GM19043 (cell line): ENCODE measurements around the gene MRM3.
A peak's percentile ranks its signal among the peaks of the same experiment; 100 is the strongest.
"Not testable (repeated sequence)": the region's sequence is repeated elsewhere in the genome, so short reads cannot be mapped to it uniquely, and the experiment has no call there.

Source experiments
- ATAC-seq: cut with Tn5 transposase; IDR thresholded peaks from one replicate; pipeline ENCODE4 v1.9.1; 2021; ENCODE audit warnings: low read depth; ENCODE audit not compliant: unreplicated experiment

MRM3 gene, protein sequence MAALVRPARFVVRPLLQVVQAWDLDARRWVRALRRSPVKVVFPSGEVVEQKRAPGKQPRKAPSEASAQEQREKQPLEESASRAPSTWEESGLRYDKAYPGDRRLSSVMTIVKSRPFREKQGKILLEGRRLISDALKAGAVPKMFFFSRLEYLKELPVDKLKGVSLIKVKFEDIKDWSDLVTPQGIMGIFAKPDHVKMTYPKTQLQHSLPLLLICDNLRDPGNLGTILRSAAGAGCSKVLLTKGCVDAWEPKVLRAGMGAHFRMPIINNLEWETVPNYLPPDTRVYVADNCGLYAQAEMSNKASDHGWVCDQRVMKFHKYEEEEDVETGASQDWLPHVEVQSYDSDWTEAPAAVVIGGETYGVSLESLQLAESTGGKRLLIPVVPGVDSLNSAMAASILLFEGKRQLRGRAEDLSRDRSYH

DNA sequence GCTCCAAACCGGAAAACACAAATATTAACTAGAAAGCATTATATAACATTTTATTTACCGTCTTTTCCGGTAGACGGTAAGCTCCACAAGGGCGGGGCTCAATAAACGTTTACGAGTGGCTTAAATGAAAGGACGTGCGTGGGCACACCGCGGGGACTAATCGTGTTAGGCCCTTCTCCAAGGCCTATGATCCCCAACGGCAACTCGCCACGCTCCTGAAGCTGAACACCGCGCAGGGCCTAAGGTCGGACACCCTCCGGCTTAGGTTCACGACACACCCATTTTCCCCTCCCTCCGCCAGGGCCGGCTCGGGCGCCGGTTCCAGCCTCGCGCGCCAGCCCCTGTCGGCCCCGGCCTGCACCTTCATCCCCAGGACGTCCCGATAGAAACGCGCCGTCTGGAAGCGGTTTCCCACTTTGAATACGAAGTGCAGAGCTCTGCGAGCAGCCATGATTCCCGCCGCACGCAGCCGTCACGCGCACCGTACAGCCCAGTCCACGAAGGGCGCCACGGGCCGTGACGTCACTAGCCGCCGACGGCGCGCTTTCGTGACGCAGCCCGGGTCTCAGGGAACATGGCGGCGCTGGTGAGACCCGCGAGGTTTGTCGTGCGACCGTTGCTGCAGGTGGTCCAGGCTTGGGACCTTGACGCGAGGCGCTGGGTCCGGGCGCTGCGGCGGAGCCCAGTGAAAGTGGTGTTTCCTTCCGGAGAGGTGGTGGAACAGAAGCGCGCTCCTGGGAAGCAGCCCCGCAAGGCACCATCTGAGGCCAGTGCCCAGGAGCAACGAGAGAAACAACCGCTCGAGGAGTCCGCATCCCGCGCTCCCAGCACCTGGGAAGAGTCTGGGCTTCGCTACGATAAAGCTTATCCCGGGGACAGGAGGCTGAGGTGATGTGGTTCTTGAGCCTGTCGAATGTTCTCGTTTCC, at the start of gene MRM3, which contains the start of gene GLOD4:
Gene MRM3 (plus strand): TSS at position 549 of the 927 bp plus-strand sequence. CDS start 26 bp downstream, at position 575.
Gene GLOD4 (minus strand): TSS at position 476 of the 927 bp plus-strand sequence. CDS start 25 bp downstream, at position 451.
- peak; percentile 79 for ATAC-seq

DNA sequence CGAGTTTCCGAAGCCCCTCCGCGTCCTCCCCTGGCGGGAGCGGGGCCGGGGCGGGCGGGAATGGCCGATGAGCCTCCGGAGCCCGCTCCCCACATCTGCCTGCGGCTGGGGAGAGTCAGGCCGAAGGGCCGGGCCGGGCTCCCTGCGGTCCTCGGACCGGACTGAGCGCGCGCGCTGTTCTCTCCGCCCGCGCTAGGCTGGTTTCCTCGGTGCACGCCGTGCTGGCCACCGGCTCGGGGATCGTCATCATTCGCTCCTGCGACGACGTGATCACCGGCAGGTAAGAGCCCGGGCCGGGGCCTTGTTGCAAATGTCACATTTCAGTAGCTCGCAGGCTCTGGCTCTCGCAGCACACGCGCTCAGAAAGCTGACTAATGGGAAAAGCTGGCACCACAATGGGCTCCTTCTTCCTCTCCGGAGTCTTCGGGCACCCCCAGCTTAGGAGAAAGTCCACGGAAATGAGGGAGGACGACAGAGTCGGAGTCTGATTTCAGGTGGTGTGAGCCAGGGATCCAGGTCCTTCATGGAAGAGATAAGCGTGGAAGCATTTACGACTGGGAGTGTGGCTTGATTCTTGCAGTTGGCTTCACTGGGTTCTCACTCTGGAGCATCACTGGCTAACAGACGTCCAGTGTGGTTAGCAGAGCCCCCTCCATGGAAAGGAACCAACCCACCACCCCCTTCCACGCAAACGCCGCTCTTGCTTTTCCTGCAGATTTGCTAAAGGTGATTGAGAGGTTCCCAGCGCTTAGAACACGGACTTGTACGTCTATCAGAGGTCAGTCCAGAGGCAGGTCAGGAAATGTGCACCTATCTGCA, 49.0 kb upstream of the MRM3 start:
- no peak for ATAC-seq

DNA sequence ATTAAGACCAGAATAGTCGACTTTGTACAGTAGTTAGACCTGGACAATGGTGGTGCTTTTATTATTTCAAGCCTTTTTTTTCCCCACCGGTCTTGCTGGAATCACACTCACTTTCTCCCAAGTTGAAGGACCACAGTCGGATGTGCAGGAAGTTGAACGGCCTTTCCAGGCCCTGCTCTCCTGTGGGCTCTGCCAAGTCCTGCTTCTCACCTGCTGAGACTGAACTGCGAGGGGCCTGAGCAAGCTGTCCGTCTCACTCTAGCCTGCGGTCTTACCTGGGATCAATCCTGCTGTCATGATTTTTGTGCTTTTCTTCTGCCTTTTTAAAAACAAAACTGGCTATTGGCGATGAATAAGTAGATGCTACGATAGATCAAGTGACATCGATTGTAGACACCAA, 48.4 kb upstream of the MRM3 start:
- ATAC-seq, result no peak

DNA sequence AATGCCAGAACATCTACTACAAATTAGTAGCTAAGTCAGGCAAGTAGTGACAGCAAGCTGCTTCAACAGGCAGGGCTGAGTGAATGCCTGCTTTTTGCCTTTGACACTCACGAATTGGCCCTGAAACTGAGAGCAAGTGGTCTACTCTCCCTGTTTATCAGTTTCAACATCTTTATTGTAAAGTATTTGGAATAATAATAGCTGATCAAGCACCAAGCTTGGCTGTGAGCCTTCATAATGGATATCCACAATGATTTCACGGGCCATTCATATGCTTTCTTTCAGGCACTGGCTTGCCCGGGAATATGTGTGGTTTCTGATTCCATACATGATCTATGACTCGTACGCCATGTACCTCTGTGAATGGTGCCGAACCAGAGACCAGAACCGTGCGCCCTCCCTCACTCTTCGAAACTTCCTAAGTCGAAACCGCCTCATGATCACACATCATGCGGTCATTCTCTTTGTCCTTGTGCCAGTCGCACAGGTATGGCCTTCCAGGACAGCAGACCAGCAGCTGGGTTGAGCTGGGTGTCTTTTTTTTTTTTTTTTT, 44.5 kb upstream of the MRM3 start:
- no peak for ATAC-seq

DNA sequence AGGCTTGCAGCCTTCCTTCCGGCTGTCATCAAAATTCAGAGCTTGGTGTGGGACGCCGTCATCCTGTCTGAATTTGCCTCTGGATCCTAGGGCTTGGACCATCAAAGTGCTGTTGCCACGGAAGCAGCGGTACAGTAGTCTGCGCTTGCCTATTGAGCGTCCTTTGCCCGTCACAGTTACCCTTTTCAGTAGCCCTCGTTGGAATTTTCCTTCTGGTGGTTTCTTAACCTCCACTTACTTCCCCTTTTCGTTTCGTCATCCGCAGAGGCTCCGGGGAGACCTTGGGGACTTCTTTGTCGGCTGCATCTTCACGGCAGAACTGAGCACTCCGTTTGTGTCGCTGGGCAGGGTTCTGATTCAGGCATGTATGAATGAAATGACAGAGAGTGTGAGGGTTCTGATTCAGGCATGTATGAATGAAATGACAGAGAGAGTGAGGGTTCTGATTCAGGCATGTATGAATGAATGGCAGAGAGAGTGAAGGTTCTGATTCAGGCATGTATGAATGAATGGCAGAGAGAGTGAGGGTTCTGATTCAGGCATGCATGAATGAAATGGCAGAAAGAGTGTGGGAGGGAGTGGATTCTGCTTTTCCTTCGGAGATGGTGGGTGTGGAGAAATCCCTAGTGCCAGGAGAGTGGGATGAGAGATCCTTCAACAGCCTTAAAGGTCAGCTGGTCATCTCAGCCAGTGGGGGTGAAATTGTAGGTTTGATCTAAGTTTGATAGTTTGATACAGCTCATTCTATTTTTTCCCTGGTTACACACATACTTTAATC, 41.7 kb upstream of the MRM3 start:
- ATAC-seq, result no peak

DNA sequence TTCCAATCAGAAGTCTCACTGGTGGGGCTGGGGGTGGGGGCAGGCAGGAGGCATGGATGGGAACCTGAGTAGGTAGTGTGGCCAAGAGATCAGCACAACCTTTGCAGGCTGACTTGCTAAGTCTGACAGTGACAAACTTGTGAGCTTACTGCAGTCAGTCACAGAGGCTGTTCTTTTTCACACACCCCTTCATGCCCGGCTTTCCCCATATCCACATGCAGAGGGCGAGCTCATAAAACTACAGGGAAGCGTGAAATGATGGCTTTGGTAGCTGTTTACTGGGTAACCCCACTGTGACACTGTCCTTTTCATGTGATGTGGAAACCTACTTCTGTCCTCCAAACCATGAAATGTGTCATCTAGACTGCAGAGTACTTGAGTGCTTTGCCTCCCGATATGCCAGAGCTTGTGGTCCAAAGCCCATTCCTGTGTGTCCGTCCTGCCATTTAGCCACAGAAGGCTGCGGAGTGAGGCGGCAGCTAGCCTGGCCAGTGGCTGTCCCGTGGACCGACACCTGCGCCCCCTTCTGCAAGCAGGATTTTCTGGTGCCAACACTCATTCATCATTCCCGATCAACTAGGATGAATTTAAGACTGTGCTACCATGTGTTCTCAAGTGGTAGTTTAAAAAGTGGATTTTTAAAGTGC, 39.9 kb upstream of the MRM3 start:
- no peak for ATAC-seq

DNA sequence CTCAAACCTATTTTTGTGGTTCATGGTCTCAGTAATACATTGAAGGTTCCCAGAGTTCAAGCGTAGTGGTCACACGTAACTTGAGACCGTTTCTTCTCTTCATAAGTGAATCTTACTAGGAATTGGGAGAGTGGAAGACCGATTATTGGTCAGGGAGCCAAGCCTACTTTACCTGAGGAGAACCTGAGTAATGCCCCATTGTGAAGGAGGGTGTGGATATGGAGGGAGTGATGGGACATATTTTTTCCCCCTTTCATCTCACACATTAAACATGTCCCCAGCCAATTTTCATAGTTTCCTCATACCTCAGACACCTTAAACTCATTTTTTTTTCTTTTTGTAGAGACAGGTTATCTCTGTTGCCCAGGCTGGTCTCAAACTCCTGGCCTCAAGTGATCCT, 39.0 kb upstream of the MRM3 start:
- ATAC-seq, result no peak

DNA sequence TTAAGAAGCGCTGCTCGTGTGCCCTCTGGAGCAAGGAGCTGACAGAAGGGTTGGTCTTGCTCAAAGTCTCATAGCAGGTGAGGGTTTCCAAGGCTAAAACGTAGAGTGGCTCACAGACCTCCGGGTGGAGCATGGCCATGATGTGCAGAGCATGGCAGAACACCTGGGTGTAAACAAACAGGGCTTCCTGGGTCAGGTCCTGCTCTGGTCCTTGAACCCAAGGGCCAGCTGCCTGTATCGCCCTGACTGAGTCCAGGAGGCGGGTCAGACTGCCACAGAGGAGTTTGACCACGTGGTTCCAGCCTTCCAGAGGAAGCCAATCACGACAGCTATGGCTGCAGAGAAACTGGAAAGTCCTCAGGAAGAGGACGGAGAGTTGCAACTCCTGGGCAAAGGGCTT, 37.2 kb upstream of the MRM3 start:
- no peak for ATAC-seq

DNA sequence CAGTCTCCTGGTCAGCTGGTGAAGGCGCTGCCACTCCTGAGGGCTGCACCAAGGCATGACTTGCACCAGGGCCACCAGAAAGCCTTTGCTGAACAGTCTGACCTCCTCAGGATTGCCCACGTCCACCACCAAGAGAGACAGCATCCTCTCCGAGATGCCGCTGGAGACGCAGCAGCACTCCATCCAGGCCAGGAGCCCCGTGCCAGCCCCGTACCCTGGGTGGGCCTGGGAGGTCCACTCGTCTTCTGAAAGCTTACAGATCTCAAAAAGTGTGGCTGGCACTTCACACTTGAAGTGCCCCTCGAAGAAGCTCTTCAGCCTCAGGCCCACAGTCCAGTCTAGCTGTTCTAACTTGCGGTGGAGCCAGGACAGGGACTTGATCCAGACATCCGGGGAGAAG, 36.7 kb upstream of the MRM3 start:
- ATAC-seq, result no peak

DNA sequence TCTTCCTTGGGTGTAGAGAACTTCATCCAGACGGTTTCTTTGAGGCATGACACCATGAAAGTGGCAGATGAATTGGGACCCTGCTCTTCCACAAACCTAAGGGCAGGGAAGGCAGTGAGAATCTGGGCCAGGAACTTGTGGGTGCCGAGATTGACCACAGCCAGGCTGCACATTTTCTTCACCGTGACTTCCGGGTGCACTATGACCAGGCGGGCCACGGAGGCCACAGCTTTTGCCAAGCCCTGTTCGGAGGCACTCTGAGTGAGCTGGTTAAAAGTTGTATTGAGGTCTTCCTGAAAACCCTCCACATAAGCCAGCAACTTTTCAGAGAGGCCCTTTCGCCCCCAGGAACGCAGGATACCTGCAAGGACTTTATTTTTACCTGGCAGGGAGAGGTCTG, 36.0 kb upstream of the MRM3 start:
- no peak for ATAC-seq

DNA sequence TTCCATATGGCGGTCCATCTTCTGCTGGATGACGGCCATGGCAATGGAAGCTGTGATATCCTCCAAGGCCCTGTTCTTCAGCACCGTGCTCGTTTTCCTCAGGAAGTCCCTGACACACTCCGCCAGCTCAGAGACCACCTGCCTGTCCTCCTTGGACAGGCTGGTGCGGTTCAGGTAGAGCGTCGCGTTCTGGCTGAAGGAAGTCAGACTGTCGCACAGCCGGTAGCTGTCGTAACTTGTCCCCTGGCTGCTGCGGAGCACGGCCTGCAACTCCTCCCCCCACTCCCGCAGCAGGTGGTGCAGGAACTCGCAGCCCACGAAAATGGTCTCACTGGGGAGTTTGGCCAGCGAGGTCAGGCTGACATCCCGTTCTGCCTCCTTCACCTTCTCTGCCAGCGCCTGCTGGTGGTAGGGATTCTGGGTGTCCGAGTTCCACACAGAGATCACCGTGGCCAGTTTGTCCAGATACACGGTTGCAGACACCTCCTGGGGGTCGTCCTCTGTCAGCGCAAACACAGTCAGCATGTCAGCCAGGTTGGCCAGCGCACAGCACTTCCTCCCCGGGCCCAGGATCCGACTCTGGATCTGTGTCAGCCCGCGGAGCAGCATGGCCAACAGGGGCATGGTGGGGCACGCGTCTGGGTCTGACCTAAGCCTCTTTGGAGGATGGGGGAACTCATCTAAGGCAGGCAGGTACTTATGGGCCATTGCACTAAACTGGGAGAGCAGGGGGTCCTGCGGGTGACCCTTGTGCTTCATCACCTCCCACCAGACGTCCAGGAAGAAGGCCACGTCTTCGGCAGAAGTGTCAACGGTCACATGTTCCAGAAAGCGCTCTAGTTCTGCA, 35.1 kb upstream of the MRM3 start:
- ATAC-seq, result no peak

DNA sequence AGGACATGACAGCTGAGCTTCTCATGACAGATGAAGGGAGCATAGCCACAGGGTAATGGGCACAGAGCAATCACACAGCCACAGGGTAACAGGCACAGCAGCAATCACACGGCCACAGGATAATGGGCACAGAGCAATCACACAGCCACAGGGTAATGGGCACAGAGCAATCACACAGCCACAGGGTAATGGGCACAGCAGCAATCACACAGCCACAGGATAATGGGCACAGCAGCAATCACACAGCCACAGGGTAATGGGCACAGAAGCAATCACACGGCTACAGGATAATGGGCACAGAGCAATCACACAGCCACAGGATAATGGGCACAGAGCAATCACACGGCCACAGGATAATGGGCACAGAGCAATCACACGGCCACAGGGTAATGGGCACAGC, 33.5 kb upstream of the MRM3 start:
- ATAC-seq, result not testable (repeated sequence)

DNA sequence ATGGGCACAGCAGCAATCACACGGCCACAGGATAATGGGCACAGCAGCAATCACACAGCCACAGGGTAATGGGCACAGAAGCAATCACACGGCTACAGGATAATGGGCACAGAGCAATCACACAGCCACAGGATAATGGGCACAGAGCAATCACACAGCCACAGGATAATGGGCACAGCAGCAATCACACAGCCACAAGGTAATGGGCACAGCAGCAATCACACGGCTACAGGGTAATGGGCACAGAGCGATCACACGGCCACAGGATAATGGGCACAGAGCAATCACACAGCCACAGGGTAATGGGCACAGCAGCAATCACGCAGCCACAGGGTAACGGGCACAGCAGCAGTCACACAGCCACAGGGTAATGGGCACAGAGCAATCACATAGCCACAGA, 32.8 kb upstream of the MRM3 start:
- ATAC-seq, result not testable (repeated sequence)

DNA sequence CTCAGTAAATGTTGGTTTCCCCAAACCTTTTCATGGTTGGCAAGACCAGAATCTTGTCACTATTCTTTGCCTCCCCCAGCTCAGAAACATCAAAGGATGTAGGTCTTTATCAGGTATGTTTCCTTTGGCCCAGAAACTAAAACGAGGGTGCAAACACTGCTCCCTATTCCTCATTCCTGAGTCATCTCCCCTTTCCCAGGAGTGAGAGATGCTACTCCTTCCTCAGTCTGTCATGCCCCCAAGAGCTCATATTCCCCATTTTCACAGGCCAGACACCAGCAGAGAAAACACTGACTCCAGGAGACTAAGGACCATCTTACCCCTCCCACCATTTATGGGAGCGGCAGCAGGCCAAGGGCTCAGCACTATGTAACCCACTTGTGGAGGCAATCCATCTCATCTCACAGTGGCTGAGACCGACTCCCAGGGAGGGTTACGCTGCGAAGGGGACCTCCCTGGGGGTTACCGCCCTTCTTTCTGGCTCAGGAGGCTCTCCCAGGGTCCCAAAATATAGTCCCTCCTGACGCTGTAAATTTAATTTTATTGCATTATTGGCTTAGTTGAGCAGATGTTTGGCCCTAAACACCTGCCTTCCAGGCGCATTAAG, 31.6 kb upstream of the MRM3 start:
- no peak for ATAC-seq

DNA sequence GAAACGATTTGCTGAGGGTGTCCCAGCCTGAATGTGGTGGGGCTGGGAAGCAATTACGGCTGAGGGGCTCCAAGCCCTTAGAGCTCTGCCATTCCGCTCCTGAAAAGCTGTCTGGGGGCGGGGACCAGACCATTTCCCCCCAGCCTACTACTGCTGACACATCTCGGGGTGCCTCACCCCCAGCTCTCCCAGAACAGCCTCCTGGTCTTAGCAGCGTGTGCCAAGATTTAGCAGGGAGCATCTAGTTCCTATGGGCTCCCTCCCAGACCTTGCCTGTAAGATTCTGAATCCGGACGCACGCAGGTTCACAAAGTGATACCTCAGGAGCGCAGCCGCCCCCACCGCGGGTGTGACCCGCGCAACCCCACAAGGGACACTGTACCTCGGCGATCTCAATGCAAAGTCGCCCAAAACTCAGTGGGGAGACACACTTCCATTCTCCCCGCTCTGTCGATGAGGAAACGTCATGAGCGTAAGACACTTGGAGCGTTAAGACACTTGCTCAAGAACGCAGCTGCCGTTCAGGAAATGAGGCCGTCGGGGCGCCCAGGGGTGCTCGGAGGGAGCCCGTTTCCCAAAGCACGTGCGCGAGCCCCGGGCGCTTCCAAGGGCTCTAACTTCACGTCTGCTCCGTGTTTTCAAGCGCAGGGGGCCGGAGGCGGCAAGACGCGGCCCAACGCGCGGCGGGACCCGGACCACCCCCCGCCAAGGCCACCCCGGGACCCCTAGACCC, 30.7 kb upstream of the MRM3 start:
- ATAC-seq, result no peak

DNA sequence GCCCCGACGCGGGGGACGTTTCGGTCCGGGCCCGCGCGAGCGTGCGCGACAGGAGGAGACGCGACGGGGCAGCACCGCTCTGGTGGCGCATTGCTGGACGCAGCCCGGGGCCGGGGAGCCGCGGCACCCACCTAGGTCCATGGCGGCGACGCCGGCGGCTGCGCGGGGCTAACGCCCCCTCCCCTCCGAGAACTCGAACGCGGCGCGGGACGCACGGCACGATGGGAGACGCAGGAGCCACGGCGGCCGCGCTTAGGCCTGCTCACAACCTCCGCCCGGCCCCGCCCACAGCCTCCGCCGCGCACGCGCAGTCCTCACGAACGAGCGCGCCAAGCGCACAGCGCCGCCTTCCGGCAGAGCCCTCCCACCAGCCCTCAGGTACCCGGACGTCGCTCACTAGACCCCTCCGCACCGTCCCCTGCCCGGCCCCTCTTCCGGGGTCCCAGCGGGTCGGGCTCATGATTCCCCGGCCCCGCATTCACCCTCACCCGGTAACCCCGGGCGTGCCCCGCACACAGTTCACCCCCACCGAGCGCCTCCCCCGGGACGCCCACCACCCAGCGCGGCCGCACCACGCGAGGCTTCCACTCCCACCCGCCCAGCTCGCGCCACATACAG, 30.0 kb upstream of the MRM3 start, which contains the start of gene GEMIN4:
Gene GEMIN4 (minus strand): TSS at position 263 of the 618 bp plus-strand sequence. CDS start 122 bp downstream, at position 141.
- ATAC-seq, result peak; percentile 84
